DMS53 treated with DMSO at 0.1 percent for 48 hours (cell line): ENCODE results near the gene SLC31A2.
"Not testable (repeated sequence)": the region's sequence is repeated elsewhere in the genome, so short reads cannot be mapped to it uniquely, and the experiment has no call there.

Experiments used
- DNase-seq: peaks from one replicate; lab custom pipeline; 2025; ENCODE audit not compliant: unreplicated experiment; lab: John Stamatoyannopoulos, UW

Gene SLC31A2

GRCh38 chr9:113149561-113149960, 1.2 kb upstream of the SLC31A2 start:
- not testable (repeated sequence) for DNase-seq

GRCh38 chr9:113151696-113152630, 1.2 kb downstream of the SLC31A2 start:
- DNase-seq: no peak

- no peak for DNase-seq
Observed at GRCh38 chr9:113152699-113153098, 1.9 kb downstream of the SLC31A2 start.

- DNase-seq: no peak
Observed at GRCh38 chr9:113153599-113153998, 2.8 kb downstream of the SLC31A2 start.

- no peak for DNase-seq
Observed at GRCh38 chr9:113154471-113154870, 3.7 kb downstream of the SLC31A2 start.

GRCh38 chr9:113154946-113155345, 4.1 kb downstream of the SLC31A2 start:
- DNase-seq: no peak

- no peak for DNase-seq
Observed at GRCh38 chr9:113155911-113156588, 5.2 kb downstream of the SLC31A2 start.

- DNase-seq: no peak
Observed at GRCh38 chr9:113156880-113157279, 6.1 kb downstream of the SLC31A2 start.

- no peak for DNase-seq
Observed at GRCh38 chr9:113158446-113158845, 7.6 kb downstream of the SLC31A2 start.

- no peak for DNase-seq
Observed at GRCh38 chr9:113160571-113160970, 9.8 kb downstream of the SLC31A2 start.

GRCh38 chr9:113163001-113163400, 12.2 kb downstream of the SLC31A2 start:
- no peak for DNase-seq

GRCh38 chr9:113164536-113165300, 13.9 kb downstream of the SLC31A2 start:
- DNase-seq: no peak

GRCh38 chr9:113166039-113166438, 15.2 kb downstream of the SLC31A2 start:
- DNase-seq: no peak

- DNase-seq: no peak
Observed at GRCh38 chr9:113168809-113169208, 18.0 kb downstream of the SLC31A2 start.

- DNase-seq: no peak
Observed at GRCh38 chr9:113173341-113173740, 22.5 kb downstream of the SLC31A2 start.

- no peak for DNase-seq
Observed at GRCh38 chr9:113176803-113177202, 26.0 kb downstream of the SLC31A2 start.

- no peak for DNase-seq
Observed at GRCh38 chr9:113177251-113177650, 26.4 kb downstream of the SLC31A2 start.

- no peak for DNase-seq
Observed at GRCh38 chr9:113178087-113178486, 27.3 kb downstream of the SLC31A2 start.

GRCh38 chr9:113179839-113180238, 29.0 kb downstream of the SLC31A2 start:
- DNase-seq: no peak

GRCh38 chr9:113181165-113181564, 30.4 kb downstream of the SLC31A2 start:
- no peak for DNase-seq

GRCh38 chr9:113183956-113184488, 33.2 kb downstream of the SLC31A2 start:
- DNase-seq: no peak
